ENCODE measurements around the gene ZNF619. TPM values are rescaled to one million over a fixed set of nuclear protein-coding genes. Genes with fewer than 3 reads are reported as not detected.
A peak's percentile ranks its signal among the peaks of the same experiment; 100 is the strongest.

The ZNF619 gene
- total and polyA plus RNA-seq, 2 of the 13 experiments (the other 11 are each of a cell fraction or from before 2014, with no cell fraction given), result 0.83 to 5.2 TPM

GRCh38 chr3:40452876-40453730, 23.8 kb upstream of the ZNF619 start (continued):
- TF ChIP-seq YEATS4 (CRISPR knock-in tag; IDR thresholded peaks at IDR 0.05; ENCODE audit: borderline replicate concordance) (peak; percentile 54; the same call in 1 of the 2 replicates), MIER3 (CRISPR knock-in tag; IDR thresholded peaks at IDR 0.05; ENCODE audit: borderline replicate concordance) (peak; percentile 63; the same call in 1 of the 2 replicates), PRDM15 (CRISPR knock-in tag; IDR thresholded peaks at IDR 0.05) (no peak), NFE2 (CRISPR knock-in tag; IDR thresholded peaks at IDR 0.05) (no peak), ARNT2 (CRISPR knock-in tag; IDR thresholded peaks at IDR 0.05; ENCODE audit: low read depth) (peak; percentile 49; the same call in 1 of the 2 replicates), NR2F1 (CRISPR knock-in tag; IDR thresholded peaks at IDR 0.05) (no peak), SP4 (CRISPR knock-in tag; IDR thresholded peaks at IDR 0.05) (peak; percentile 71), FOXA1 (IDR thresholded peaks at IDR 0.05) (no peak), FOXA1 (CRISPR knock-in tag; IDR thresholded peaks at IDR 0.05) (peak; percentile 54), MXD1 (CRISPR knock-in tag; IDR thresholded peaks at IDR 0.05) (no peak), NFYC (CRISPR knock-in tag; IDR thresholded peaks at IDR 0.05) (peak; percentile 94), ZNF180 (CRISPR knock-in tag; IDR thresholded peaks at IDR 0.05; ENCODE audit: borderline replicate concordance, low read depth) (no peak), KDM4B (CRISPR knock-in tag; IDR thresholded peaks at IDR 0.05) (peak; percentile 45; the same call in 1 of the 2 replicates), ZUFSP (CRISPR knock-in tag; IDR thresholded peaks at IDR 0.05; ENCODE audit: borderline replicate concordance) (no peak)

Measured in HepG2 (cell line).